NCI-H2029 (cell line): ENCODE data around the gene NADK.
"Not testable (repeated sequence)": the region's sequence is repeated elsewhere in the genome, so short reads cannot be mapped to it uniquely, and the experiment has no call there.

ENCODE experiments used
- DNase-seq: peaks from one replicate; lab custom pipeline; 2025; lab: John Stamatoyannopoulos, UW

Gene NADK

DNA sequence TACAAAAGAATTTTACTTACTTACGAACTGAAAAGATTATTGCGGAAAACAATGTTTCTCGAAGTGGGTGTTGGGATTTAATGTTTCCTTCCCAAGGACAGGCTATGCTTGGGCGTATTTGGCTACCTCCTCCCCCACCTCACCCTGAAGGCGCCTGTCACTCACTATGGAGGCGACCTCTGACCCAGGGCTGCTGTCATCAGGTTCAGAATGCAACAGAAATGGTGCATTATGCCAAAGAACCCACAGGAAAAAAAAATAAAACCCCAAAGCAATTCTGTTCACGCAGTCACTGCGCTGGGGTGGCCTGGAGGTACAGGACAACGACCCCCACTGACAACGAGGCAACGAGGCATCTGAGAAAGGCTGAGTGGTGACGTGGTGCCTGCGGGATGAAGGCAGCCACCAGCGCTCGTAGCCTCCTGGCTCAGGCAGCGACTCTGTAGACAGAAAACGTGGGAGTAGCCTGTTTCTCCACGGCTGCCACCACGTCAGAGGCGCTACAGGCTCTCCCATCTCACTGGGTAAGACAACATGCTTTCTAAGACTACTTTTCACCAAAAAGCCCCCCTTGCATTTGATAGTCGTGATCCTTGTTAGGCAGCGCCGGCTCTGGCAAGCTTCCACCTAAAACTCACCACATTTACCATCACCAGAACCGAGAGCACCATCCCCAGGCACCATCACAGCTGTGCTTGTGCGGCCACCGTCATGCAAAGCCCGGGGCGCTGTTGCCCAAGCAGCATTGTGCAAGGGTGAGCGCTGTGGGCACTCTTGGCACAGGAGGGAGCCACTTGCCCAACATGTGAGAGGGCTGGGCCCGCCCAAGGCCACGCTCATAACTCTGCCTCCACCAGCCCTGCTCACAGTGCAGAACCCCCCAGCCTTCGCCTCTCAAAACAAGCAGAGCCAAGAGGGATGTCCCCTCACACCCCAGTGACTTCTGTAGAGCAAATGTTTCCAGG, 14.3 kb downstream of the NADK start:
- DNase-seq, result no peak

DNA sequence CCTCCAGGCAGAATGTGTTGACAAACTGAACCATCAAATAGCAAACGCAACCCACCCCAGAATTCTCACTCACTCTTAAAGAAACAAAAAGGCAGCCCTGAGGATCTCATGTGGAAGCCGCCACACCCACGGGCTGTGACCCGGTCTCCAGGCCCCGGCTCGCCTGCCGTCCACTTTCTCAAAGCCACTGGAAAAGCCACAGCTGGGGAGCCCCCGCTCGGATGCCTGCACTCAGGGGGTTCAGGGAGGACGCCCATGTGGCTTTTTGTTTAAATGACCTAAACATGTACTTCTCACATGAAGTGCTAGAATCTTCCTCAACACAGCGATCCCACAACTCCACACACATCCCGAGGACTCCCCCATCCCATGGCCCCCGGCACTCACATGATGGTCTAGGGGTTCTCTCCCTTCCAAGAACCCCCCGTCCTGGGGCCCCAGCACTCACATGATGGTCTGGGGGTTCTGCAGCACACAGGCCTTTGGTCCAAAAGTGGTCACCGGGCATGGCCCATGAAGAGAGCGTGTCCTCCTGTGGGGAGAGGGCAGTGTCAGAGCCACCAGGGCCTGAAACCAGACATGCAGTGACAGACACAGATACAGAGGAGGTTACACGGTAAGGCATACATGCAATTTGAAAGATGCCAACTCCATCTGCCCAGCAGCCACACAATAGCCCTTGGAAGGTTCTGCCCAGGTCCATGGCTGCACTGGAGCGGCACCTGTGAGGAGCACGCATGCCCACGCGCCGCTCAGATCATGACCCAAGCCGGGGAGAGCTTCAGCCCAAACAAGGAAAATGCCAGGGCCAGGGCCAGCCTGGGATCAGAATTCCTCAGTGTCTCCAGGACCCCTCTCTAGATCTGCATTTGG, 16.5 kb downstream of the NADK start:
- no peak for DNase-seq

- no peak for DNase-seq
These were observed 17.6 kb downstream of the NADK start for GRCh38 chr1:1760715-1761114.

DNA sequence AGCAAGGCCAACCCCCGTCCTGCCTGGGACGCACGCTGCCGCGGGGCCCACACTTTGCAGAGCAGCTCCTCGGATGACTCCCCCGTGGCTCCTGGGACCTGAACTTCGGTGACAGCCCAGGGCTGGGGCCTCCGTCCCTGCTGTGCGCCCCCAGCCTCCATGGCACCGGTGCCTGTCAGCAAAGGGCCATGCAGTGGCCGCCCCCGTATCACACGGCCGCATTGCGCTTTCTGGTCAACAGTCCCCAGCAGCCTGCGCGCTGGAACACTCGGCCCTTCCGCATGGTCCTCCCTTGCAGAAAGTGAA, 18.0 kb downstream of the NADK start:
- DNase-seq, result no peak

DNA sequence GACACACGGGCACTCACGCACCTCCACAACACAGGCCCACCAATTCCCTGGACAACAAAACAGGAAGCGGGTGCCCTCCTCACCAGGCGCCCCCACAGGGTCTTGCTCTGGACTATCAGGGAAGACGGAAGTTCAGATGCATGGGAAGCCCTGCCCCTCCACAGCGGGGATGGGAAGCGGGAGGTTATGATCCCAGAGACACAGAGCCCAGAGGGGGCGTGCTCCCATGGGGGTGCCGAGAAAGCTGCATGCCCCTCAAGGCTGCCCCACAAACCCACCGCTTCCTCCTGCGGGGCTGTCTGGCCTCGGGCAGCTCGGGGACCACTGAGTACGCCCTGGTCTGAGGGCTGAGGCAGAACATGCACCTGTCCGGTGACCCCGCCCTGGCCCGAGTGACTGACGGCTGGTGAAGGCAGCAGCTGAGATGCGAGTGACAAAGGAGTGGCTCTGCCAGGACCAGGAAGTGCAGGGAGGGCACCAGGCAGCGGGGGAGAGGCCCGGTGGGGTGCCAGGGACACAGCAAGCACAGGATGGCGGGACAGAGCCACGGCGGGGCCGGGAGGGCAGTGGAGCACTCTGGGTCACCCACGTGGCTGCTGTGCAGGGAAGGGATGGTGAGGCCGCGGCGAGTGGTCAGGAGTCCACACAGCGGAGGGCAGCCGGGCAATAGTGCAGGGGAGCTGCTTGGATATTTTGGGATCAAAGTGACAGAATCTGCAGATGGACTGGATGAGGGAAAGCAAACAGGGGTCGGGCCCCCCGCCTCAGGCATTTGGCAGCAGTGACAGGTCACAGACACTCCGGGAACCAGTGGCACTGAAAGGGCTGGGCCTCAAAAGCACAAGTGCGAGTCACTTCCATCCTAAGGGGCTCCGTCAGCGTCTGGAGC, 18.6 kb downstream of the NADK start:
- DNase-seq, result no peak

DNA sequence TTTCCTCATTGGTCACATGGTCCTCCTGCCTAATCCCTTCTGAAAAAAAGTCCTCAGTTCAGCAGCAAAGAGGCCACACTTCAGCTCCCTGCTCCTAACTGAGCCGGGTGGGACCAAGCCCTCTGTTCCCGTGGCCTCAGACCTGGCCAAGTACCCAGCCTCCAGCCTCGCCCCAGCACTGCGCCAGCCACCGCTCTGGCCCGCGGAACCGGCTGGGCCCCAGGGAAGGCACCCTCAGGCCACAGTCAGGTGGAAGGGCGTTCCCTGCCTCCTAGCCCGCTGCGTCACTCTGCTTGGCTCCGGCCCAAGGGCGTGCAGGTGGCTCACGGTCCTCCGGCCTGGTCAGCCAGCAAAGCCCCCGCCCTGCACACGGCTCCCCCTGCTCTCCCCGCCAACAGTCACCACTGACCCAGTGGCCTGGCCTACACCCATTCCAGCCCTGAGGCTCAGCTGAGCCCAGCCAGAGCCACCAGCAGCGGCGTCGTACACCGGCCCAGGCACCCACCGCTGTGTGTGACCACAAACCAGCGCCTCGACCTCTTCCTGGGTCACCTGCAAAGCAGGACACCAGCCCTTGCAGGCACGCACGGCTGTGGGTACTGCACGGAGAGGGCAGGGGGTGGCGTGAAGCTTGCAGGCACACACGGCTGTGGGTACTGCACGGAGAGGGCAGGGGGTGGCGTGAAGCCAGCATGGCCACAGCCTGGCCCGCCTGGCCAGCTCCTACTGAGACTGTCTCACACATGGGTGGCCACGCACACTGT, 19.4 kb downstream of the NADK start:
- peak; percentile 64 for DNase-seq

DNA sequence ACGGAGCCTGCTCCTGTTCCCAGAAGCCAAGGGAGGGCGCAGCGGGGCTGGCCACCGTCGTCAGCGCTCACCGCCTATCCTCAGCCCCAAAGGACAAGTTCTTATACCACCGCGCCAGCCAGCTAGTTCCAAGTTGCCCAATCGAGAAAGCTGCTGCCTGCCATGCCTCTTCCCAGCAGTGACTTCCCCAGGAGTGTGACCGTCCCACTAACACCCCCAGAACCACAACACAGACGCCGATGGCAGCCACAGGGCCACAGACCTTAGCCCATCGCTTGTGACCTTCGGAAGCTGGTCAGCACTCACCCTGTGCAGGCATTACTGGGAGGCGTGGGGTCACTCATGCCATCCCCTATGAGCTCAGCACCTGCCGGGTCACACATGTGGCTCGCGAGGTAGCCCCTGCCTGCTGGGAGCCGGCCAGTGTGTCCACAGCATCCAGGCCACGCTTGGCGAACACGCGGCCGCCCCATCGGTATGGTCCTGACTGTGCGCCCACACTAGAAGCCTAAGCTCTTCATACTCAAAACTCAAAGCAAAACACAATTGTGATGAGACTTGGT, 20.1 kb downstream of the NADK start:
- no peak for DNase-seq

DNA sequence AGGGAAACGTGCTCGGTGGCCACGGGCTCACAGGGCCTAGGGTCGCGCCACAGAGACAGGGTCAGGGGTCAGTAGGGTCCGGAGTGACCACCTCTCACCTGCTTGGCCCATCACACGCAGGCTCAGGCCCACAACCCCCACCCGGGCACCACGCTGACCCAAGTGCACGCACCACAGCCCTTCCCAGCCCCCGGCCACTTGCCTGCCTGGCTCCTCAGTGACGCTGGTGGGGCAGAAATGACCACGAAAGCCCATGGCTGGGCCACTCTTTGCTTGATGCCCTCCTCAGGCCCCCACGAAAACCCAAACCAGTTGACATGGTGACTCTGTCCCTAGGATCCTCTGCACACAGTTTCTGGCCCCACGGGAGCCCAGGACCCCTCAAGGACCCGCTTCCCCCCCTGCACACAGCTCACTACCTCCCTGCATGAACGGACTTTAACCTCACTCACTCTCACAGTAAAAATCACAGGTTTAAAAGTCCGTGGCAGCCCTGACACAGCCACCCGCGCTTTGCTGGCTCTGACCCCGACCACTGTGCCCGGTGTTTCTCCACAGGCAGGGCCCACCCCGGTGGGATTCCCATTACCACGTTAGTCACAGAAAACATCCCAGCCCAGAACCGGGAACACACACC, 20.7 kb downstream of the NADK start:
- DNase-seq, result no peak

DNA sequence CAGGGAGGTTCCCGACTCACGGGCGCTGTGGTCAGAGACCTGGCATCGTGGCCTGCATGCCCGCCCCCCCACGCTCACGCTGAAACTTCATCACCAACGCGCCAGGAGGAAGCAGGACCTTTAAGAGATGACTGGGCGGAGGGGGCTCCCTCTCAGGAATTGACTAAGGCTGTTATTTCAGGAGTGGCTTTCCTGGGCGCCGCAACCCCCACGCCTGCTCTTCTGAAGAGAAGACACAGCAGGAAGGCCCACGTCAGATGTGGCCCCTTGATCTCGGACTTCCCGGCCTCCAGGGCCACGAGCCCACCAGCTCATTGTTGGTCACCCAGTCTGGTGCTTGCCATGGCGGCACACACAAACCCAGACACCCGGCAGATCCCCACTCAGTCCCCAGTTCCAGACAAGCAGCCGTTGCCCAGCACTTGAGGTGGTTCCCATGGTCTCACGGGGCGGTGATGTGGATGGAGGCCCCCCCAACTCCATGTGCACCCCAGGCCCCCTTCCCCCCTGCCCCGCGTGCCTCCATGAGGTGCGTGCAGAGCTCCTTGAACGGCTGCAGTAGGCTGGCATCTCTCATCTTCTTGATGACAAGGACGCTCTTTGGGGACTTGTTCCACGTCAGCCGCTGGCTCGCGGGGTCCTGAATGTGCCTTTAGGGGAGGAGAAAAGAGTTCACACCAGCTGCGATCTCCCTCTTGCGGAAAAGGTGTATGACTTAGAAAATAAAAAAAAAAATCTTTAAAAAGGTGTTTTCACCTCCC, 21.4 kb downstream of the NADK start:
- no peak for DNase-seq

- no peak for DNase-seq
These were observed 22.4 kb downstream of the NADK start for GRCh38 chr1:1755852-1756251.

GRCh38 chr1:1755426-1755825, 22.8 kb downstream of the NADK start:
- no peak for DNase-seq

DNA sequence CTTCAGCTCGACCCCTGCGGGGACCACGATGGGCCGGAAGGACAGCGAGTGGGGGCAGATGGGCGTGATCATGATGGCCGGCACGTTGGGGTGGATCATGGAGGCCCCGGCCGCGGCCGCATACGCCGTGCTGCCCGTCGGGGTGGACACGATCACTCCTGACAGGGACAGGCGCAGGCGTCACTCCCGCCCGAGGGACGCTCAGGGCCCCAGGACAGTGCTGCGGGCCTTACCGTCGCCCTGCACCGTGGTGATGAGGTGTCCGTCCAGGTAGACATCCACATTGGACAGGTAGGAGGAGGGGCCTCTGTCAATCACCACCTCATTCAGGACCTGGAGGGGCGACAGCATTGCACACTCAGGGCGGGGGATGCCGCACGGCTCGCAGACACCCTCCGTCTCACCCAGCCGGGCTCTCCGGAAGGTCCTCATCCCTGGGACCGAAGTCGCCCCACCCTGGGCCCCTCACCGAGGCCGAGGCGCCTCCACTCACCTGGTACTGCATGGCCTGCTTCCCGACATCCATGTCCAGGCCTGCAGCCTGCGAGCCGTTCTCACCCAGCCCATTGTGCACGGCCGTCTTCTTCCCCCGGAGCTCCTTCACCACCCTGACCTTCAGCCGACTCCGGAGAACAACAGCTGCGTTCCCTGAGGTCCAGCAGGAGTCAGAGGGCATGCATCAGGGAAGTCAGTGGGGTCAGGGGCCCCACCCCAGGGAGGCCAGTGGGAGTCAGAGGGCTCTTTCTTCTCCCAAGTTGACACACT, 24.0 kb downstream of the NADK start:
- DNase-seq, result no peak

- DNase-seq, result no peak
These were observed 24.7 kb downstream of the NADK start for GRCh38 chr1:1753607-1754005.

DNA sequence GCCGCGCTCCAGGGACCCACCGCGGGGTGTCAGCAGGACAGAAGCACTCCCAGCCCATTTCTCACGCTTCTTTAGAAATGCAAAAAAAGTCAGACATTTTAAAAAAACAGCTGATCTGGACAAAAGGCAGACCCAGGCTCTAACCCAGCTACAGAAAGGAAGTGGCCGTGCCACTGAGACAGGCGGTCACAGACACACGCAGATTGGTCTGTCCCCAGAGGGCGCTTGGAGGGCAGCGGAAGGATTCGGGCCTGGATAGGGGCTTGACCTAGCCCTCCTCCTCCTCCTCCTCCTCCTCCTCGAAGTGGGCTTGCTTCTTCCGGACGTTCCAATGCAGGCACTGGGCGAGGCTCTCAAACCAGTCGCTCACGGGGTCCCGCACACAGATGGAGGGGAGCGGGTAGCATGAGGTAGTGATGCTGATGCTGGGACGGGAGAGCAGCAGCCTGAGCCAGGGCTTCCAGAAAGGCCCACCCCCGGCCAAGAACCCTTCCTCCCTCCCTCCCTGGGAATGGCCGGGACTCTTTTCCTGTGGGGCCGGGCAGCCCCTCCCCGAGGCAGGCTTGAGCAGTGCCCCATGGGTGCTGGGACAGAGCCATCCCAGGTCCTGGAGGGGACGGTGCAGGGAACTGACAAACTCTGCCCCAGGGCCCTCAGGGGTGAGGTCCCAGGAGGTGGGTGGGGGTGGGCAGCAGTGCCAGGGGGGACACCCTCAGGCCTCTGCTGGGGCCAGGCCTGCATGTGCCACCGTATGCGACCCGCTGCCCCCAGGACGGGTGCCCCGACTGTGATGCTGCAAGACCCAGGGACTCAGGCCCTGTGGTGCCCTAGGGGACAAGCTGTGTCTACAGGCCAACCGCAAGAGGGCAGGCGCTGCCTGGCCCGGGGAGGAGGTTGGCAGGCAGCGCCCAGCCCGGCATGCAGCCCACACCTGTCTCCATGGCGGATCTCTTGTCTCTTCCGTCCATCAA, 25.3 kb downstream of the NADK start:
- DNase-seq, result no peak

DNA sequence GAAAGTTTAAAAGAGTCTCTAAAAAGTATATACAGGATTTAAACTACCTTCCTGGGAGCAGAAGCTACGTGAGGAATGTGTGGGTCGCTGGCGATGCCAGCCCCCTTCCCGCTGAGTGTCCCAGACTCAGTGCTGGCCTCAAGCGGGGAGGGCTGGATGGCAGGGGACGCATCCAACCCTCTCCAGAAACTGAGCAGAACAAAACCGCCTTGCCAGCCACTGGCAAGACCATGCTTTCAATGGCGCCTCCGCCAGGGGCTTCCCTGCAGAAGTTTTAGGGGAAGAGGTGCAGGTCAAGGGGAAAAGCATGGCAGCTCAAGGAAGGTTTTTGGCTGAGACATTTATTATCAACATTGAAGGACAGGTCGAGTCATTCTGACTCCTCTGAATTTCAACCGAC, 26.1 kb downstream of the NADK start:
- DNase-seq, result no peak

DNA sequence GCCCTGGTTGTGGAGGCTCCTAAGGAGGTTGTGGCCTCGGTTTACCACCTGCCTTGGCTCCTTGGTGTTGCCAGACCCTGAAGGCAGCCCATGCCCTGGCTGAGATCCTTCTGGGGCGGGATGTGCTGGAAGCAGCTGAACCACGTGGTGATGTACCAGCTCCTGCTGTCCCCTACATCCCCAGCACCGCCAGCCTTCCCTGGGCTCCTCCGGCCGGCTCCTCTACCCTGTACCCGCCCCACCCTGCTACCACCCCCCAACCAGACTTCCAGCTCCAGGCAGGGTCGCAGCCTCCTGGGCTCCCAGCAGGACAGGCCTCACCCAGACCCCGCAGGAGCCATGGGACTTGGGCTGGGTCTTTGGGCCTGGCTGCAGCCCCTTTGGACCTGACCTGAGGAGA, 28.3 kb downstream of the NADK start:
- DNase-seq, result not testable (repeated sequence)

GRCh38 chr1:1748686-1749321, 29.5 kb downstream of the NADK start:
- no peak for DNase-seq
